ENCODE data around the gene FGA. TPM values are rescaled to one million over a fixed set of nuclear protein-coding genes. Genes with fewer than 3 reads are reported as not detected.
A peak's percentile ranks its signal among the peaks of the same experiment; 100 is the strongest.

FGA gene
- total and polyA plus RNA-seq, 2 donors from 2014 or later = 5.3 to 6.1 TPM

- DNase-seq (no peak), FAIRE-seq (no peak)
- H3K4me1 ChIP-seq (ENCODE audit: control insufficient read depth in 2 of 3, insufficient read depth in 2 of 3, low read depth in 1 of 3, low read length in 3 of 3) = no peaks in the 10 kb centered on the region
- no peaks in the 10 kb centered on the region for H3K9me3 ChIP-seq (ENCODE audit: control insufficient read depth in 2 of 3, insufficient read depth in 1 of 3, low read length in 3 of 3)
- intact Hi-C loops (cut with DNase I) = loop anchor here (10.0 kb wide), 1 partner anchor 69 kb away; the partner anchor contains the start of gene PLRG1
- H3K27ac ChIP-seq (ENCODE audit: low read depth in 2 of 2, low read length in 2 of 2) = no peak overlapping the region
- TF ChIP-seq CTCF (IDR thresholded peaks at IDR 0.05; ENCODE audit: borderline replicate concordance, extremely low read depth, insufficient read depth) = no peak
- H3K4me3 ChIP-seq (ENCODE audit: low read length in 3 of 3) = no peak overlapping the region
- H3K27me3 ChIP-seq (ENCODE audit: control insufficient read depth, insufficient read depth, low read length) = no peaks in the 10 kb centered on the region
- H3K36me3 ChIP-seq (ENCODE audit: control insufficient read depth in 2 of 3, insufficient read depth in 3 of 3, low read length in 3 of 3) = no peaks in the 10 kb centered on the region
- no peak overlapping the region for H3K9ac ChIP-seq (ENCODE audit: low read length in 3 of 3)
These were observed 33.5 kb upstream of the FGA start for GRCh38 chr4:154623995-154624394.

- no peak overlapping the region for H3K27ac ChIP-seq (ENCODE audit: low read depth in 2 of 2, low read length in 2 of 2)
- no peak for TF ChIP-seq CTCF (IDR thresholded peaks at IDR 0.05; ENCODE audit: borderline replicate concordance, extremely low read depth, insufficient read depth)
- no peaks in the 10 kb centered on the region for H3K27me3 ChIP-seq (ENCODE audit: control insufficient read depth, insufficient read depth, low read length)
- intact Hi-C loops (cut with DNase I) = loop anchor here (10.0 kb wide), 1 partner anchor 69 kb away; the partner anchor contains the start of gene PLRG1
- H3K9ac ChIP-seq (ENCODE audit: low read length in 3 of 3) = no peak overlapping the region
- no peak for DNase-seq
- H3K9me3 ChIP-seq (ENCODE audit: control insufficient read depth in 2 of 3, insufficient read depth in 1 of 3, low read length in 3 of 3) = no peaks in the 10 kb centered on the region
- no peak for FAIRE-seq
- H3K4me1 ChIP-seq (ENCODE audit: control insufficient read depth in 2 of 3, insufficient read depth in 2 of 3, low read depth in 1 of 3, low read length in 3 of 3) = no peaks in the 10 kb centered on the region
- H3K36me3 ChIP-seq (ENCODE audit: control insufficient read depth in 2 of 3, insufficient read depth in 3 of 3, low read length in 3 of 3) = no peaks in the 10 kb centered on the region
- H3K4me3 ChIP-seq (ENCODE audit: low read length in 3 of 3) = no peak overlapping the region
These were observed 32.9 kb upstream of the FGA start for GRCh38 chr4:154623436-154623835.

- Histone ChIP-seq H3K9me3 (ENCODE audit: control insufficient read depth in 2 of 3, insufficient read depth in 1 of 3, low read length in 3 of 3) (no peaks in the 10 kb centered on the region), H3K27ac (ENCODE audit: low read depth in 2 of 2, low read length in 2 of 2) (no peak overlapping the region), H3K9ac (ENCODE audit: low read length in 3 of 3) (no peak overlapping the region), H3K4me3 (ENCODE audit: low read length in 3 of 3) (no peak overlapping the region), H3K27me3 (ENCODE audit: control insufficient read depth, insufficient read depth, low read length) (no peaks in the 10 kb centered on the region), H3K4me1 (ENCODE audit: control insufficient read depth in 2 of 3, insufficient read depth in 2 of 3, low read depth in 1 of 3, low read length in 3 of 3) (no peaks in the 10 kb centered on the region), H3K36me3 (ENCODE audit: control insufficient read depth in 2 of 3, insufficient read depth in 3 of 3, low read length in 3 of 3) (no peaks in the 10 kb centered on the region)
- peak; percentile 58 for TF ChIP-seq CTCF (IDR thresholded peaks at IDR 0.05; ENCODE audit: borderline replicate concordance, extremely low read depth, insufficient read depth)
- no peak for FAIRE-seq
- peak in 3 of 5 donors; percentile 19 to 76 (median 73) for DNase-seq
- intact Hi-C loops (cut with DNase I) = loop anchor here (10.0 kb wide), 1 partner anchor 68 kb away; the partner anchor contains the start of gene PLRG1
These were observed 32.1 kb upstream of the FGA start for GRCh38 chr4:154622598-154622997.

- H3K4me1 ChIP-seq (ENCODE audit: control insufficient read depth in 2 of 3, insufficient read depth in 2 of 3, low read depth in 1 of 3, low read length in 3 of 3) = no peaks in the 10 kb centered on the region
- H3K4me3 ChIP-seq (ENCODE audit: low read length in 3 of 3) = no peak overlapping the region
- H3K27ac ChIP-seq (ENCODE audit: low read depth in 2 of 2, low read length in 2 of 2) = no peak overlapping the region
- H3K27me3 ChIP-seq (ENCODE audit: control insufficient read depth, insufficient read depth, low read length) = no peaks in the 10 kb centered on the region
- no peak overlapping the region for H3K9ac ChIP-seq (ENCODE audit: low read length in 3 of 3)
- DNase-seq (no peak), FAIRE-seq (no peak)
- no peak for TF ChIP-seq CTCF (IDR thresholded peaks at IDR 0.05; ENCODE audit: borderline replicate concordance, extremely low read depth, insufficient read depth)
- H3K36me3 ChIP-seq (ENCODE audit: control insufficient read depth in 2 of 3, insufficient read depth in 3 of 3, low read length in 3 of 3) = no peaks in the 10 kb centered on the region
- H3K9me3 ChIP-seq (ENCODE audit: control insufficient read depth in 2 of 3, insufficient read depth in 1 of 3, low read length in 3 of 3) = no peaks in the 10 kb centered on the region
- intact Hi-C loops (cut with DNase I) = loop anchor here (10.0 kb wide), 1 partner anchor 65 kb away; the partner anchor contains the start of gene PLRG1
These were observed 29.6 kb upstream of the FGA start for GRCh38 chr4:154620111-154620510.

Data from kidney (tissue), 14 donors.